PFSK-1 (cell line): ENCODE measurements around the gene LDLRAD3.

ENCODE experiments used
- POLR2AphosphoS5 ChIP-seq: IDR thresholded peaks from 2 replicates; pipeline ENCODE4 v1.6.1; 2012; ENCODE audit warnings: low read depth, mild to moderate bottlenecking, control low read depth, low read length, moderate library complexity
- REST ChIP-seq, 2 experiments: IDR thresholded peaks; 2 replicates each; pipeline versions ENCODE4 v1.6.1 to v1.8.0; 2011 to 2012; ENCODE audit warnings: low read depth in 2 of 2, low read length in 2 of 2, control low read depth in 1 of 2, inconsistent platforms in 1 of 2, mild to moderate bottlenecking in 1 of 2, moderate library complexity in 1 of 2; ENCODE audit not compliant: insufficient read depth in 1 of 2
- SIN3A ChIP-seq: IDR thresholded peaks from 2 replicates; pipeline ENCODE4 v1.6.1; 2012; ENCODE audit warnings: mild to moderate bottlenecking, low read length, moderate library complexity, borderline replicate concordance; ENCODE audit not compliant: insufficient read depth

- TF ChIP-seq POLR2AphosphoS5 (no peak), SIN3A (no peak), REST (IDR thresholded peaks at IDR 0.05; ENCODE audit: insufficient read depth in 1 of 2, low read depth in 2 of 2, low read length in 2 of 2) (no peak)
Observed at GRCh38 chr11:36008584-36008983, 64.7 kb downstream of the LDLRAD3 start.
